ELR (cell line): ENCODE data around the gene MRTFB.

ENCODE experiments used
- DNase-seq: peaks from one replicate; pipeline ENCODE4 v3.0.0-alpha.2; 2015; ENCODE audit warnings: low read depth

The MRTFB gene

DNA sequence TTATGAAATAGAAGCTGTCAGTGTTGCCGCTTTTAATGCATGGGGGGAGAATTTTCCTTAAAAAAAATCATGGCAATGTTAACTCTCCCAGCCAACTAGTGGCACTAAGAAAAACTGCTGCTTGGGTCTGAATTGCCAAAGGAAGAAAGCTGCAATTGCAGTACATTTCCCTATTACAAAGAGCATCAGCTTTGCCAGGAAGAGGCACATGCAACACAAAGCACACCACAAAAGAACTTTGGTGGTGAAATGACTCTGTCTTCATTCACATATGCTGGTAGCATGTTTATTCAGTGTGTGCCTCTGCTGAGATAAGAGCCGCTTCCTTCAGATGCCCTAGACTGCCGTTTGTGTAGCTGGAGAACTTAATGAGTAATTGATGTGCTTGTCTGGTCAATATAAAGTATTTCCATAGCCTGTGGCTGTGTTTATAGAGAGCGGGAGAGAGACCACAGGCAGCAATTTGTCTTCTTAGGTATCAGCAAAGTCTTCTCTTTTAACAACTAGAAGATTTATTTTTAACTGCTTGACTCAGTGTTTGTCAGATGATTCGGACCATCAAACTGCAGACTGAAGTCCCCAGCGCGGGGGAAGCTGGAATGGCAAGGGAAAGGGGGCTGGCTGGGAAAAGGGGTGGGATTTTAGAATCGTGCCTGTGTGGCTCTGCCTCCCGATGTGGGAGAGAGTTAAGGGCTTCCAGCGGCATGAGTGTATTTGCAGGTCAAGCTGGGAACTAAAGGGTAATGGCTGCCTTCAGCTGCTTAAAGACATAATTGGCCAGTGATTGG, 115.1 kb downstream of the MRTFB start:
- DNase-seq, result peak; percentile 65

DNA sequence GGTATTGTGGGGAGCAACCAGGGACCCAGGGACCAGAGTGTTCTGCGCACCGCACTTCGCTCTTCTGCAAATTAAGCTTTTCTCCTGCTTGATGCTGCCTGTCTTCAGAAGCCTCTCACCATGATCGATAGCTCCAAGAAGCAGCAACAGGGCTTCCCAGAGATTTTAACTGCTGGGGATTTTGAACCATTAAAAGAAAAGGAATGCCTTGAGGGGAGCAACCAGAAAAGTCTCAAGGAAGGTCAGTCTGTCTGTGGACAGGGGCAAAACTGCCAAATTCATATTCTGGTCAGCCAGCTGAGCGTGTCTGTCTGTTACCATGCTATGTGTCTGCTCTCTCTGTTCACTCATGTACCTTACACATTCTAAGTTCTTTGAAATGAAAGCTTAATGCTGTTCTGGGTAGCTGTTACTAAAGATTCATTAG, 115.7 kb downstream of the MRTFB start:
- no peak for DNase-seq

DNA sequence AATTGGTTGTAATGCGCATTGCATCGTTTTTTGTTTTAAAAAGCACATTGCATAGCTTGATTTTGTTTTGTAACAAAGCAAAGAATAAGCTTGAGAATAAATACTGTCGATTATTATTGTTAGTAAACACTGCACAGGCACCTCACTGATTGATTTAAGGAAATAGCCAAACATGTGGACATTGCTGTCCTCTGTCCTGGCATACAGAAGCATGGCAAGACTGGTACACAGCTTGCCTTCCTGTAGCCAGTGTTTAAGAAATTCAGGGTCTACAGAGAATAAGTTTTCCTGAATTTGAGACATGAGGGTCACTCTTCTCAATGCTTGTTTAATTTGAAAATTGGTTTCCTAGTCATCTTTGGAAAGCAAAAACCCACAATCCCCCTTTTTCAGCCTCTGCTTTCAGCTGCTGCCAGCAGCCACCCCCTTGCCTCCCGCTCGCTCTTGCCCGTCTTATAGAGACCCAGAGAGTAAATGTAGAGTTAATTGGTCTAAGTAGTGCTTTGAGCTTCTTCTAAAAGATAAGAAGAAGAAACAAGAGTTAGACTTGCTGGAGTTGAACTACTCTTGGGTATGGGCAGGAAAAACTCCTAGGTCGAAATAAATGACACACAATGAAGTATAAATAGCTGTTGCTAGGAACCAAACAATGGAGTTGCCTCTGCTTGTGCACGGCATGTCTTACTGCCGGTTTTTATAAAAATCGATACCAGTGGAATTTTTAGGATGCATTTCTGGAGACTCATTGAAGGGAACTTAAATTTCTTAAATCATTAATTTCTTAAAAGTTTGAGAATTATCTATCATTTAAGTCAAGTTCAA, 116.6 kb downstream of the MRTFB start:
- DNase-seq, result no peak

DNA sequence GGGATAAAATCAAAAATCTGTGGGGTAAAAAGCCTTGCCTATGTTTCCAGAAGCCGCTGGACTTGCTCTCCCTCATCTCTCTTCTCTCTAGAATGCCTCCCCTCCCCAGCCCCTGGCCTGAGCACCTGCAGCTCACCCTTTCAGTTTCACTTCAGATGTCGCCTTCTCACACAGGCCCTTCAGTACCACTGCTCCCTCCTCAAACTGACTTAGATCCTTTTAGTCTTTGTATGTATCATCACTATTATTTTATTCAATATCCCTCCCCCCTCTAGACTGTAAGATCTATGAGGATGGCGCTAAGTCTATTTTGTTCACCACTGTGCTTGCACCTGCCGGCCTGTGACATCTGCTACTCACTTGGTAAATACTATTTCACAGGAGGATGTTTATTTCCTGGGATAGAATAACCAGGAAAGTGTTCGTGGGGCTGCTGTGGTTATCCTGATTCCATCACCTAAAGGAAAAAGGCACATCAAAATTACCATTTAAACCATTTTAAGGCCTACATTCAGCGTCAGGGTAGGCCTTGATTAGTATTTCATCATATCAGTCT, 122.3 kb downstream of the MRTFB start:
- no peak for DNase-seq

DNA sequence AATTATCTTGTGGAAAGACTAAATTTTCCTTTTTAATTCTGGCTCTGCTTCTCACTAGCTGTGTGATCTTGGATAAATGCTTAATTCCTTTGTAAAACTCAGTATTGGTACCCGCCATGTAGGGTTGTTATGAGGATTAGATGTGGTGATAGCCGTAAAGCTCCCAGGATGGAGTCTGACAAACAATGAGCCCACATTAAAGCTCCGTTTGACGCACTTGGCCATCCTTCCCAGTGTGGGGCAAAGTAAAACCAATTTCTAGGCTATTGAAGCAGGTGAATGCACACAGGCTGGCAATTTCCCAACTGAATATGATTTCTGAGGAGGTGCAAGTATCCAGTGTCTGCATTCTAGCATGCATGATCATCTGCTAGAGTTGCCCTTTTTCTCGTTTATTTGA, 123.6 kb downstream of the MRTFB start:
- no peak for DNase-seq

DNA sequence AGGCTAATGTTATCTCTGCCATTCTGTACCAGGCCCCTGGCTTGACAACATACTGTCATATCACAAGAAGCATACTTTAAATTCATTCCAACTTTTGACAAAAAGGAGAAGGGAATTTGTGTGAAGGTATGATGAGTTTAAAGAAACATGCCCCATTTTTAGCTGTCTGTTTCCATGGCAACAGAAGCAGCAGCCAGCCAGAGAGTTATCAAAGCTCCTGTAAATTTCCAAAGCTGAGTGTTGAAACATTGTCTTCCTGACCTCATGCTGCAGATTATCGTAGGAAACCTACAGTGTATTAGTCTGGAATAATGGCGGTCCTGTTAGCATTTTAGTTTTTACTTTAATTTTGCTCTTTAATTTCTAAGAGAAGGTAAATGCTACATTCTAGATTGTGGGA, 124.9 kb downstream of the MRTFB start:
- DNase-seq, result no peak

DNA sequence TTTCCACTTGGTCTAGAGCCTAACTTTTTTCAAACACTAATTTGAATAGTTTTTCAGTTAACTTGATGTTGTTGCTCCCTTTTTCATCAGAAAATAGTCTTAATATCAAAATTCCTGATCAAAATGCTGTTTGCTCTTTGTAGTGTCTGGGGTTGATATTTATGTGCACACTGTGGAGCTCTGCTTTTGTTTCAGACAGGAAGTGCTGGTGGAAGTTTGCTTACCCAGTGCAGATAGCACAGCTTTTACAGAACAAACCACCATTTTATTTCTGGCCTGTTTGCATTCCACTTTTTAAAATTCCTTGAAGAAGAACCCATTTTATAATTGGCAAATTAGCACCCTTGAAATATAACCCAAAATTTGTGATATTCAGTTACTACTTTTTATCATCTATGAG, 125.4 kb downstream of the MRTFB start:
- DNase-seq, result no peak

DNA sequence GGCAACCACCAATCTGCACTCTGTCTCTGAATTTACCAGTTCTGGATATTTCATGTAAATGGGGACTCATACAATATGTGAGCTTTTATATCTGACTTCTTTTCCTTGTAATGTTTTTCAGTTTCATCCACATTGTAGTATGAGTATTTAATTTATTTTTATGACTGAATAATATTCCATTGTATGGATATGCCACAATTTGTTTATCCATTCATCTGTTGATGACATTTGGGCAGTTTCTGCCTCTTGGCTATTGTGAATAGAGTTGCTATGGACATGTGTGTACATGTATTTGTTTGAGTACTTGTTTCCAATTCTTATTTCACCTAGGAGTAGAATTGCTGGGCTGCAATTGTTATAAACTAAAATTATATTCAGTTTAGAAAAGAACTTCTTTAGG, 126.9 kb downstream of the MRTFB start:
- DNase-seq, result no peak

DNA sequence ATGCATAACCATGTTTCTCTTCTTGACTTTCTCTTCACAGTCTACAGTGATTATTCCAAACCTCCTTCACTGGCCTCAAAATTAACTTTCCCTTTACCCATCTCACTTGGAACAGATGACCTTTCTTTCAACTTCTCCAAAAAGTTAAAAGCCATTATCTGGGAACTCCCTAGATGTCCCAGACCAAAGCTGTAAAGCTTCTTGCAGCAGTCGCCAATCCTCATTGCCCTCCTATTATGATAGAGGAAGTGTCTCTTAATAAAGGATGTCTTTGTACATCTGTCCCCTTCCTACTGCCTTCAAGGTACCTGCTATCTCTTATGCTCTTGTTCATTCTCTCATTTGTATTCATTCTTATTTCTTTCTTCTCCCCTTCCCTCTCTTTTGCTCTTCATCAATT, 127.5 kb downstream of the MRTFB start:
- DNase-seq, result no peak

DNA sequence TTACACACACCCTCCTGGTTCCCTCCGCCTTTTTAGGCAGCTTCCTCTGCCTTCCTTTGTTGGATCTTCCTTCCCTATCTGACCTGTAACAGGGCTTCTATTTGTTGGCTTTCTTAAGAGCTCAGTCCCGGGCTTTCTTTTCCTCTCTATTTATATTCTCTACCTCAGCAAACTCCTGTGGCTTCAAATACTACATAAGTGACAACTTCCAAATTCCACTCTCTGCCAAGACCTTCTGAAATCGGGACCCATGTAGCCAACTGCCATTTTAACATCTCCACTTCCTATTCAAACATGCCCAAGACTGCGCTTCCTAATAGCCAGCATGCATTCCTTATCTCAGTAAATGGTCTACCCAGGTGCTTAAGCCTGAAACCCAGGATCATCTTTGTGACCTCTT, 128.1 kb downstream of the MRTFB start:
- DNase-seq, result no peak

DNA sequence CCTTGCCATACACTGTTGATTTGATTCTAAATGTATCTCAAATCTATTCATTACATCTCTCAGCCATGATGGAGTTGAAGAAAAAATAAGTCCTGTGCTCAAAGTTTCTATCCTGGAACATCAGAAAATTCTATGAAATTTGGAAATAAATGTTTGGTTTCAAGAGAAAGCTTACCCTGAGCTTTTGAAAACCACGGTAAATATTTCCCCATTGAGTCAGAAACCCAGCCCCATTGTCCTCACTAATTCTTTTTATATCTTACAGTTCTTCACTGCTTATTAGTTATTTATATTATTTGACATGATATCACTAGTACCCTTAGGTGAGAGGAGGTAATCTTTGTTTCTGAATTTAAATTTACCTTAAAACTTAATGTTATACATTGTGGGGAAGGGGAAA, 128.5 kb downstream of the MRTFB start:
- peak; percentile 36 for DNase-seq

DNA sequence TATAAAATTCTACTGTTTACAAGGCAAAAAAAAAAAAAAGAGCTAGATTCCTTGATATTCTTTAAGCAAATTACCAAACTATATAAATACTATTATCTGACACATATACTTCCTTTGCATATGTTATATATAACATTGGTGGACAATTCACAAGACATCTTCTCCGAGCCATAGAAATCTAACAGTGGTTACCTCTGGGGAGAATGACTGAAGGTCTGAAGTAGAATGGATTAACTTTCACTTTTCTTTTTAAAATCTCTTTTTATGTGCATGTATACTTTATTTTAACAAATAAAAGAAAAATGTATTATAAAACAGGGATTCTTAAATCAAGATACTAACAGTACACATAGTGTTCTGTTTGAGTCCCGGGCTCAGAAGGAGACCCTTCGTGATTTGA, 131.0 kb downstream of the MRTFB start:
- no peak for DNase-seq

DNA sequence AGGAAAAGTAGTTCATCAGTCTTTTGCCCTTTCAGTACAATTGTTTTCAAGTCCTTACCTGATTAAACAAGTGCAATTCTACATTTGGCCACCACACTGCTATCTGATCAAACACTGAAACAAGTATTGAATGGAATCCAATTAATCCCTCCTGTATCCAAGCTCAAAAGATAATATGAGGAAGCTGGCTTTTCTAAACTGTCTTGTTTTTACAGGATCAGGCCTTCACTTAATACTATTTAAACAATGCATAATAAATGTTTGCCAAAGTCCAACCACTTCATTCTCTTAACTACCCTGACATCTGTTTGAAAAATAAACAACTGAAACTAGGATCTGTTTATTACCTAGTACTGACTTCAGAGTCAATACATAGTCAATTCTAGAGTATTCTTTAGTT, 131.6 kb downstream of the MRTFB start:
- peak; percentile 33 for DNase-seq

DNA sequence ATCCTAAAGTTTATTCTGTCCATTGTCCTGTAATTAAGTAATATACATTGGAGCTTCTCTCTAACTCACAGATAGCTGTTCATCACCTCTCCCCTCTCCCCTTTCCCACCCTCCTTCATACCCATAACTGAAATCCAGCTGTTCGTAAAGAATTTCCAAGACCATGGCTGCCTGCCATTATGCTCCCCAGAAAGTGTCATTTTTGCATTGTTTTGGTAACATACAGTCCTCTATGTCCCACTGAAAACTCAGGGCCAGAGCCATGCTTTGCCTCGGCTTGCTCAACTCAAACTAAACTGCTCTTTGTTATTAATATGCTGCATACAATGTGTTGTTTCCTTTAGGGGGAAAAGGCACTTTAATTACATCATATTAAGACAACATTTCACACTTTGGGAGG, 132.0 kb downstream of the MRTFB start:
- DNase-seq, result no peak

DNA sequence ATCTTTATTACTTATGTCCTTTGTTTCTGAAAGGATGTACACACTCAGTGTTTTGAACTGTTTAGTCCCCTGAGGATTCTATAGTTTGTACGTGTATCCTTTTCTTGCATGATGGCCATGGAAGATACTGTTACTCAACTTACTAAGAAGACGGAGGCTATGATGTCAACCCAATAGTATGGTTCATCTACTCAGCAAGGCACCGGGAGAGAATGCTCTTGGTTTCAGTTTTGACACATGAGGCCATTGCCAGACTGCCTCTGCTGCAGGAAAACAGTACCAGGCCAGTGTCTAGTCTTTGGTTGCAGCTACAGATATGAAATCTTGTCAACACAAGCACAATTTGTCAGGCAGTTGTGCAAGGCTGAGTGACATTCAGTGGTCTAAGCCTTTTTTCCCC, 134.5 kb downstream of the MRTFB start:
- DNase-seq, result no peak

DNA sequence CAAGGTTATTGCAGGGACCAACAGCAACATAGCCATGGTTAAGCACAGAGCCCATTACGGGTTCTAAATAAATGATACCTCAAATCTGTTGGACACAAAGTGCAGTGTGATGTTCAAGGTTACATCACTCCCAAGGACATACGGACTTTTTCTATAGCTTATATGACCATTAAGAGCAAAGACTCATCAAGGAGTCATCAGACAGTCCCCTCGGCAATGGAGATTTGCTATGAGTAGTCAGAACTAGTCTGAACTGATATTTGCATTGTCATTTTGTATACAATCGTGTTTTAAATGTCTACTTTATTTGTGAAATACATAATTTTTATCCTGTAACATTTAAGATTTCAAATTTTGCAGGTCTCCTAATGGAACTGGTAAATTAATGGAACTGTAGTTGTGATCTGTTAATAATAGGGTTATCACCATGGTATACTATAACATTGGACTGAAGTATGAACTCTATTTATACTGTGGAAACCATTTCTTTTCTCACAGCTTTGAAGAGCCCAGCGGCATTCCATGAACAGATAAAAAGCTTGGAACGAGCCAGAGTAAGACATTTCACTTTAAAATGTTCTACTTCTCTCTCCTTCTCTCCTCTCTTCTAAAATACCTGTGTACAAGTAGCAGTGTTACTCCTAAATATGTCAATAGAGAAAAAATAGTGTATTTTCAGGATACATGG, 140.9 kb downstream of the MRTFB start:
- peak; percentile 10 for DNase-seq

DNA sequence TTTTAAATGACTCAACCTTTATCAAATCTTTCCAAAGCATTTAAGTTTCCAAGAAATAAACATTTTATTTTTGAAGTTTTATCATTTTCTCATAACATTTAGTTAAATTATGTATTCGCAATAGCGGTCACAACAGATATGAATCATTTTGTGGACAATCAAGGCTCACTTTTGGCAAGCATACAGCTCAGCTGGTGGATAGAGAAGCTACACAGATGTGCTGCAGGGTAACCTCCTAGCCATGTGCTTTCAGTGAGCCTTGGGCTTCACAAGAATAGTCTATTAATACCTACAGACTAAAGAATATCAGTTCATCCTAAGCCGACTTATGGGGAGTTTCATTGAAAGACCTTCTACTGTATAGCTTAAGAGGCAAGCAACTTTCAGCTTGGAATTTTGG, 144.8 kb downstream of the MRTFB start:
- no peak for DNase-seq

DNA sequence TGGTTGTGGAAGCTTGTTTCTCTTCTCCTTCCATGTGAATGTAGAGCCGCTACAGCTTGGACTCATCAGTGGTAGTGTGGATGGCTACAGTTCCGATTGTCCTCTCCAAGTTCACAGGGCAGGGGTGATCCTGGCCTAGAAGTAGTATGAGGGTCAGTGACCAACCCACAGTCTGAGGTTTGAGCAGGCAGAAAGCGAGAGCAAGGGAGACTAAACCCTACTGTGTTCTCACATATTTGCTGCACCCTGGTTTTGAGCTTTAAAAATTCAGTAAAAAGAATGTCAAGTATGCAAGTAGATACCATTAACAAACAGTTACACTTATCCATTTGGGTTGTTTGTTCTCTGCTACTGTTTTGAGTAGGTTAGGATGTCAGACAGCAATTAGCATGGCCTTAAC, 148.9 kb downstream of the MRTFB start:
- DNase-seq, result no peak

DNA sequence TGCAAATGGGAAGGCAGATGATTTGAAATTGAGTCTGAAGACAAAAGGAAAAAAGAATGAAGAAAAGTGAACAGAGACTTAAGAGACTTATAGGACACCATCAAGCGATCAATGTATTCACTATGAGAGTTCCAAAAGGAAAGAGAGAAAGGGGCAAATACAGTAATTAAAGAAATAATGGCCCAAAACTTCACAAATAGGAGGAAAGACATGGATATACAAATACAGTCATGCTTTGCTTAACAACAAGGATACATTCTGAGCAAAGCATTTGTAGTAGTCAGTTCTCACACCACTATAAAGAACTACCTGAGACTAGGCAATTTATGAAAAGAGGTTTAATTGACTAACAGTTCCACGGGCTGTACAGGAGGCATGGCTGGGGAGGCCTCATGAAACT, 152.5 kb downstream of the MRTFB start:
- no peak for DNase-seq

DNA sequence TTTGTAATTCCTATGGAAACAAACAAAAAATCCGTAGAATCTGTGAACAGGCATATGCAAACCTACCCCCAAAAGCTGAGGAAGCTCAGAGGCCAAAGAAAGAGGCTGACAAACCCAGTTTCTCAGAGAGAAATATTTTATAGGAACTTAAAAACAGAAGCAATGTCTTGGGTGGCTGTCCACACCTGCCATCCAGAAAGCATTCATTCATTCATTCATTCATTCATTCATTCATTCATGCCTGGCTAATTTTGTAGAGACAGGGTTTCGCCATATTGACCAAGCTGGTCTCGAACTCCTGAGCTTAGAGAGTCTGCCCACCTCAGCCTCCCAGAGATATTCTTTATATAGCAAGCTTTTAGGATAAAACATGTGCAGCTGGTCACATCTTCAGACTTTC, 154.3 kb downstream of the MRTFB start:
- DNase-seq, result no peak

DNA sequence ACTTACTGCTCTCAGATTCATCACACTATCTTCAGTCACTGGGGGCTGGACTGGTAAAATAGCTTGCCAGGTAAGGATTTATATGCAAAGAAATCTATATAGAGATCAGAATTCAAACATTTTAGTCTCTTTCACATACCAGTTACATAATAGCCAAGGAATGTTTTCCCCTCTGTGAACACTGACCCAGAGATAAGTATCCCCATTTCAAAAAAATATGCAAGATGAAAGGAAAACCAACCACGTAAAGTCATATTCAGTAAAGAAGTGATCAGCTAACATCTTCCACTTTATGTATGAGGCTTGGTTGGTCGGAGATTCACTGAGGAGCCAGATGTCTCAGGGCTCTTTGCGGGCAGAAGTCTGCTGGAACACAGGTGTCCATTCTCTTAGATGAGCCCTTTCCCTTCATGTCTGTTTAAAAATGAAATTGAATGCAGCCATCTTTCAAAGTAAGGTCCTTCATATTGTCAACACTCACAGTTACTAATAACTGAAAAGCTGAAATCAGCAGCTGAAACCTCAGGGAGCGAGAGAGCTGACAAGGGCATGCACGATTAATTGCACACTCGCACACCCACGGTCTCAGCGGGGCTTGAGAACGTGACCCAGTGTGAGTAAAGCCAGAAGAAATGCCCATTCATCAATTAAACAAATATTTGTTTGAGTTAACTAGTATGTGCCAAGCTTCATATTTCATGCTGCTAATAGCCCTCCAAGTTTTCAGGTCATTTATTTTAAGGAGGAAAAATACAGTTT, 161.2 kb downstream of the MRTFB start:
- DNase-seq, result no peak

DNA sequence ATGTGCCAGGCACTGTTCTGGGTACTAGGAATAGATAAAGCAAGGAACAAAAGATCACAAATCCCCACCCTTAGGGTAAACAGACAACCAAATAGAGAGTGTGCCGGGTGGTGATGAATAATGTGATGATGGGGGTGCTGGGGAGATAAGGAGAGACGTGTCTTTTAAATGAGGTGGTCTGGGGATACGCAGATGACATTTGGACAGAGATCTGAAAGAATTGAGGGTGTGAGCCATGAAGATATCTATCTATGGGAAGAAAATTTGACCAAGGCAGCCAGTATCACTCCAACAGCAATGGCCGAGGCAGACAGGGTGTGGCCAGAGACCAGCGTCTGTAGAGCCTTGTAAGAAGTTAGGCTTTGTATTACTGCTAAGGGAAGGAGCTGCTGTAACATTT, 165.3 kb downstream of the MRTFB start:
- DNase-seq, result no peak
